Psoas muscle (tissue), 8 donors: ENCODE data around the gene PGA5. TPM values are rescaled to one million over a fixed set of nuclear protein-coding genes. Genes with fewer than 3 reads are reported as not detected.

ENCODE experiments used
- ATAC-seq, 4 donors: fragments of 200-7000 bp; cut with Tn5 transposase; one replicate each; pipeline ENCODE4 v1.9.1; 2020; ENCODE audit warnings: moderate library complexity in 3 of 4, mild to moderate bottlenecking in 2 of 4
- DNase-seq, 2 donors: peaks; one replicate each; pipeline ENCODE4 v3.0.0-alpha.2; 2020
- H3K27ac ChIP-seq: fragments of 200-600 bp; one replicate; pipeline ENCODE4 v1.8.0; 2022
- H3K27me3 ChIP-seq, 3 donors: fragments of 200-600 bp in 1 of 3; one replicate each; pipeline versions ENCODE4 v1.6.1 to v1.8.0; 2013 to 2022; ENCODE audit warnings: low read length in 2 of 3, mild to moderate bottlenecking in 2 of 3, moderate library complexity in 1 of 3; ENCODE audit not compliant: insufficient read depth in 3 of 3
- H3K36me3 ChIP-seq, 2 donors: fragments of 200-600 bp in 1 of 2; one replicate each; pipeline versions ENCODE4 v1.6.1 to v1.8.0; 2013 to 2022; ENCODE audit warnings: low read depth in 1 of 2, mild to moderate bottlenecking in 1 of 2, moderate library complexity in 1 of 2; ENCODE audit not compliant: insufficient read depth in 1 of 2
- H3K4me1 ChIP-seq: fragments of 200-600 bp; one replicate; pipeline ENCODE4 v1.8.0; 2022
- H3K4me3 ChIP-seq: fragments of 200-600 bp; one replicate; pipeline ENCODE4 v1.8.0; 2022; ENCODE audit warnings: mild to moderate bottlenecking
- H3K9me3 ChIP-seq: fragments of 200-600 bp; one replicate; pipeline ENCODE4 v1.8.0; 2022
- WGBS, 3 donors: extraction: QIAGEN DNeasy Blood & Tissue Kit; methylation state at CpG; one replicate each; pipeline versions ENCODE4 v1.1.6 to v1.1.7; 2013; 5-methylcytosine and 5-hydroxymethylcytosine counted together
- intact Hi-C, 2 donors: fragments of 100-400 bp; cut with DNase I; formaldehyde crosslinking; loops; one replicate each; pipeline versions ENCODE4 v1.11.0 to v1.14.2; 2022
- polyA plus RNA-seq, 3 donors: library from polyadenylated mRNA; stranded (reverse); fragments of 200-250 nt; gene quantifications; one replicate each; pipeline ENCODE4 v1.2.3, GENCODE V29; 2013
- total RNA-seq, 4 donors: library from RNA; stranded (reverse); fragmentation: NEBNext Ultra II Directional in 2 of 4; extraction: Animal tissue kit (Norgen Biotek cat#: 25700) in 2 of 4; gene quantifications; one replicate each; pipeline versions ENCODE4 v1.2.1 to v1.2.4, GENCODE V29; 2021 to 2023
- TF ChIP-seq, protein P1 (sequence below): fragments of 200-600 bp; IDR thresholded peaks from one replicate; pipeline ENCODE4 v1.8.0; 2022; ENCODE audit warnings: antibody characterized with exemption
- donor health status: healthy with polysubstance abuse.
- donor health status: DM: no; HTN: no; CAD: no; lungs with moderate emphysema.
- donor health status: Bipolar disorder and iron deficiency.
- donor health status: healthy.
- donor health status: DM: yes; HTN: yes; CAD: no.
- donor health status: DM: no; HTN: no; CAD: no.
- donor health status: DM: no; HTN: no; CAD: no.
- donor health status: DM: yes; HTN: yes; CAD: no.

Gene PGA5
- total and polyA plus RNA-seq, 7 donors: 0.17 to 0.44 (median 0.30) TPM; not detected in 3

DNA sequence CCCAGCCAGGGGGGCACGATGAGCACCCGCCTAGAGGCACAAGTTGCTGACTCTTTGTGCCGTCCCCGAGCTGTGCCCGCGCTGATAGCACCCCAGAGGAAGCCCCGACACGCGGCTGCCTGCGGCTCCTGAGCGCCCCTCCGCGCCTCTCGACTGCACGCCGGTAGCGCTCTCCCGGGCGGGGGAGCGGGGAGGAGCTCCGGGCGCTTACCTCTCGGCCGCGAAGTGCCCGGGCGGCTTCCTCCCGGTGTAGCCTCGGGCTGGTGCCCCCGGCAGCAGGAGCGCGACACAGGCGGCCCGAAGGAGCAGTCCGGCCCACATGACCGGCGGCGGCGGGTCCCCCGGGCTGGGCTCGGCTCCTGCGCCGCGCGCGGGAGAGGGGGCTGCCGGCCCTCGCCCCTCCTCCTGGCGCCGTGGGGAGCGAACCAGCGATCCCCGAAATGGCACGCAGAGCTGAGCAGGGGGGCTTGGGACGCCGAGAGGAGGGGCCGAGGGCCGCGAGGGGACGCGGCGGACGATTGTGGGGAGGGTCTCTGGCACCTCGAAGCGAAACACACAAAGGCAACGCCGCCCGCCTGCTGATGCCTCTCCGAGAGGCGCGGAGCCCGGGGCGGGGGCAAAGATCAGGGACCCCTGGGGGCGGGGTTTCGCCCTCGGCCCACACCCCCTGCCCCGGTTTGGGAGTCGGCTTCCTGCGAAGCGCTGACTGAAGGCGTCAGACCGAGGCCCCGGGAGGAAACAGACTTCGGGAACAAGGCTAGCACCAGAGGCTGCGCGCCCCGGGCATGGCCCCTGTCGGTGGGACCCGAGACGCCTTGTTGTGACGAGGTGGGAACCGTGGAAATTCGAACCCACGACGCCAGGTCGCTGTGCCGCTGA, 54.0 kb downstream of the PGA5 start, which contains the start of gene VWCE:
VWCE (minus strand) TSS at position 600 of the 879 bp plus-strand sequence; CDS start at position 321, 279 bp downstream.
- ATAC-seq (peak; percentile 62 to 76 (median 73)), DNase-seq (peak; percentile 58 to 69)
- intact Hi-C loops: no loop called here
- Histone ChIP-seq H3K27me3 (peaks cover 0 to 21% (median 0%) of the 10 kb centered on the region in 3 donors), H3K27ac (no peak within 1 kb of the TSS), H3K4me3 (peak within 1 kb of the TSS; percentile 69), H3K9me3 (no peaks in the 10 kb centered on the region), H3K36me3 (peaks cover 9 to 33% of the 10 kb centered on the region in 2 donors), H3K4me1 (peaks cover 16% of the 10 kb centered on the region)
- TF ChIP-seq, protein P1, sequence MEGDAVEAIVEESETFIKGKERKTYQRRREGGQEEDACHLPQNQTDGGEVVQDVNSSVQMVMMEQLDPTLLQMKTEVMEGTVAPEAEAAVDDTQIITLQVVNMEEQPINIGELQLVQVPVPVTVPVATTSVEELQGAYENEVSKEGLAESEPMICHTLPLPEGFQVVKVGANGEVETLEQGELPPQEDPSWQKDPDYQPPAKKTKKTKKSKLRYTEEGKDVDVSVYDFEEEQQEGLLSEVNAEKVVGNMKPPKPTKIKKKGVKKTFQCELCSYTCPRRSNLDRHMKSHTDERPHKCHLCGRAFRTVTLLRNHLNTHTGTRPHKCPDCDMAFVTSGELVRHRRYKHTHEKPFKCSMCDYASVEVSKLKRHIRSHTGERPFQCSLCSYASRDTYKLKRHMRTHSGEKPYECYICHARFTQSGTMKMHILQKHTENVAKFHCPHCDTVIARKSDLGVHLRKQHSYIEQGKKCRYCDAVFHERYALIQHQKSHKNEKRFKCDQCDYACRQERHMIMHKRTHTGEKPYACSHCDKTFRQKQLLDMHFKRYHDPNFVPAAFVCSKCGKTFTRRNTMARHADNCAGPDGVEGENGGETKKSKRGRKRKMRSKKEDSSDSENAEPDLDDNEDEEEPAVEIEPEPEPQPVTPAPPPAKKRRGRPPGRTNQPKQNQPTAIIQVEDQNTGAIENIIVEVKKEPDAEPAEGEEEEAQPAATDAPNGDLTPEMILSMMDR: peak; percentile 6
- WGBS, 3 donors: 2 to 3% (median 2%) methylated on average over 67 to 97 of the region's 97 CpGs

DNA sequence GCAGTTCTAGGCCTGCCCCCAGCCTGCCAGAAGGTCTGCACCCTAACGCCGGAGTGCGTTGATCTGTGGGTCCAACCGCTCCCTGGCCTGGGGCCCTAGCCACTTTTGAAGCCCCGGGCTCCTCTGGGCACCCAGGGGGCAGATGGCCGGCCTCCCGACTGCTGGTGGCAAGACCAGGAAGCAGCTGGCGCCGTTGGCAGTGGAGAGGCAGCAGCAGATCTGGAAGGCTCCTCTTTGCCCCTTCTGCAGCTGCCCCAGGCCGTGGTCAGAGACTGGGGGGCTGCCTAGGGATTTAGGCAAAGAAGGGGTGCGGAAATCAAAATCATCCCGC, 54.6 kb downstream of the PGA5 start:
- Histone ChIP-seq H3K27ac (no peak overlapping the region), H3K9me3 (no peaks in the 10 kb centered on the region), H3K4me1 (peaks cover 16% of the 10 kb centered on the region), H3K27me3 (peaks cover 0 to 21% (median 0%) of the 10 kb centered on the region in 3 donors), H3K4me3 (peak overlapping the region; percentile 69), H3K36me3 (peaks cover 15 to 39% of the 10 kb centered on the region in 2 donors)
- ATAC-seq: peak in 1 of 4 donors; percentile 10
- intact Hi-C loops: no loop called here
- no peak for DNase-seq
- 38 to 56% (median 49%) methylated on average over 12 of the region's 12 CpGs for WGBS, 3 donors
- TF ChIP-seq, protein P1: no peak

DNA sequence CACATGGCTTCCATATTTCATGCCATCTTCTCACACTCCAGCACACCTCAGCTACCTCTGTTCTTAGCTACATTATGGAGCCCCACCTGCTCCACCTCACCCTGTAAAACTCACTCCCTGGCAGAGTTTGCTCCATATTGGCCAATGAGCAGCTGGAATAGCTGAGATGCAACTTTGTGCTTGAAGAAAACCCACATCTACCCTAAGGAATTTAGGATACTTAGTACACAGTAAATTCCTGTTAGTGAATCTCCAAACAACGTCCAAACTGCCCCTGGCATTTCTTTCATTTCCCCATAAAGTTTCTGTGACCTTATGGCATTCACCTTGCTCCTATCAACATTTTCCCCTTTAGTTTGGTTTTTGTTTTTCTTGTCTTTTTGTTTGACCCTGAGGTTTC, 56.4 kb downstream of the PGA5 start:
- TF ChIP-seq, protein P1: no peak
- H3K27me3 ChIP-seq: peaks cover 0 to 21% (median 0%) of the 10 kb centered on the region in 3 donors
- no peak overlapping the region for H3K4me3 ChIP-seq
- no peak for DNase-seq
- 47 to 79% (median 65%) methylated on average over 1 of the region's 1 CpG for WGBS, 3 donors
- no peak for ATAC-seq
- peaks cover 16% of the 10 kb centered on the region for H3K4me1 ChIP-seq
- no peak overlapping the region for H3K27ac ChIP-seq
- H3K9me3 ChIP-seq: no peaks in the 10 kb centered on the region
- intact Hi-C loops: no loop called here
- H3K36me3 ChIP-seq: peaks cover 27 to 57% of the 10 kb centered on the region in 2 donors

DNA sequence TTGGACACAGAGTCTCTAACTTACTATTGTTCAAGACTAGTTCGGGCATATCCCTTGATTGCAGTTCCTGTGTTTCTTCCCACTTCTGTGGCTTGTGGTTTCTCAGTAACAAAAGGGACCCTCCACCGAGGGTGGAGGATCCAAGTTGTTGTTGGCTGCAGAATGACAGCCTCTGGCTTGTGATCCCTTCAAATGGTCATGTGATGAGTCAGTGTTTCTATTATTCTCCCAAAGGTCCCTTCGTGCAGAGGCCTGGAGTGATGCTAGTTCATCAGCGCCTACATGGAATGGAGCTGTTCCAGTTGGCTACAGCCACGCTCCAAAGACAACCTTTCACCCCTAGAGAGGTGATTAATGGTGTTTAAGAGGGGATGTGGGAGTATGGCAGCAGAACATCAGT, 56.8 kb downstream of the PGA5 start:
- DNase-seq: peak; percentile 42 to 65
- WGBS, 3 donors: 41 to 45% (median 45%) methylated on average over 5 of the region's 5 CpGs
- Histone ChIP-seq H3K4me1 (peaks cover 16% of the 10 kb centered on the region), H3K4me3 (no peak overlapping the region), H3K27ac (no peak overlapping the region), H3K27me3 (peaks cover 0 to 21% (median 0%) of the 10 kb centered on the region in 3 donors), H3K36me3 (peaks cover 30 to 61% of the 10 kb centered on the region in 2 donors), H3K9me3 (no peaks in the 10 kb centered on the region)
- TF ChIP-seq, protein P1: no peak
- intact Hi-C loops: no loop called here
- peak; percentile 36 to 50 (median 42) for ATAC-seq
